BLaER1 treated with 17β-estradiol and CSF1 and Interleukin-3, amounts not matched to agents 10 nM and 100 nM (cell line): ENCODE data around the gene FNDC11.

Experiments used
- H3K27ac ChIP-seq, 11 experiments: shearing (Covaris generic); formaldehyde crosslinking; 2 replicates each; pipeline ENCODE4 v1.8.1; 2022
- H3K27me3 ChIP-seq, 11 experiments: shearing (Covaris generic); formaldehyde crosslinking; 2 replicates each; pipeline ENCODE4 v1.8.1; 2022
- H3K36me3 ChIP-seq, 11 experiments: shearing (Covaris generic); formaldehyde crosslinking; 2 replicates each; pipeline ENCODE4 v1.8.1; 2022
- H3K4me1 ChIP-seq, 10 experiments: shearing (Covaris generic); formaldehyde crosslinking; 2 replicates each; pipeline ENCODE4 v1.8.1; 2022
- H3K4me2 ChIP-seq, 11 experiments: shearing (Covaris generic); formaldehyde crosslinking; 2 replicates each; pipeline ENCODE4 v1.8.1; 2022
- H3K4me3 ChIP-seq, 10 experiments: shearing (Covaris generic); formaldehyde crosslinking; 2 replicates each; pipeline ENCODE4 v1.8.1; 2022
- H3K9ac ChIP-seq, 11 experiments: shearing (Covaris generic); formaldehyde crosslinking; 2 replicates each; pipeline ENCODE4 v1.8.1; 2022
- H3K9me3 ChIP-seq, 11 experiments: shearing (Covaris generic); formaldehyde crosslinking; replicated peaks in 1 of 11; 2 replicates each; pipeline ENCODE4 v1.8.1; 2022
- H4K20me1 ChIP-seq, 11 experiments: shearing (Covaris generic); formaldehyde crosslinking; 2 replicates each; pipeline ENCODE4 v1.8.1; 2022
- Cebpa-rat ChIP-seq, 11 experiments: shearing (Covaris generic); IDR thresholded peaks; 2 replicates each; pipeline ENCODE4 v1.8.1; 2022

The FNDC11 gene

GRCh38 chr20:63517376-63518309 lies 36.3 kb upstream of the FNDC11 start:
- Histone ChIP-seq H3K4me3 (no peak overlapping the region), H4K20me1 (peaks cover 14 to 22% (median 16%) of the 10 kb centered on the region in 11 experiments; a peak in 21 of 22 replicates), H3K9me3 (peaks cover 3 to 22% (median 16%) of the 10 kb centered on the region in 11 experiments; a peak in 21 of 22 replicates), H3K4me1 (peaks cover 20 to 43% (median 34%) of the 10 kb centered on the region in 10 experiments), H3K36me3 (peaks cover 7 to 8% (median 7%) of the 10 kb centered on the region in 11 experiments; a peak in 18 of 22 replicates), H3K9ac (no peak overlapping the region), H3K4me2 (peak overlapping the region in 7 of 11 experiments; percentile 2 to 96 (median 86); a peak in 7 of 22 replicates), H3K27ac (no peak overlapping the region), H3K27me3 (no peaks in the 10 kb centered on the region; a peak in 1 of 22 replicates)
- no peak for TF ChIP-seq Cebpa-rat (IDR thresholded peaks at IDR 0.05)

GRCh38 chr20:63518351-63518861 lies 35.6 kb upstream of the FNDC11 start:
- Histone ChIP-seq H4K20me1 (peaks cover 16 to 27% (median 22%) of the 10 kb centered on the region in 11 experiments; a peak in 21 of 22 replicates), H3K4me1 (peaks cover 20 to 47% (median 35%) of the 10 kb centered on the region in 10 experiments), H3K27ac (no peak overlapping the region), H3K4me2 (peak overlapping the region in 9 of 11 experiments; percentile 76 to 99 (median 93); a peak in 15 of 22 replicates), H3K36me3 (peaks cover 12 to 14% (median 13%) of the 10 kb centered on the region in 11 experiments), H3K9ac (no peak overlapping the region), H3K4me3 (no peak overlapping the region), H3K27me3 (no peaks in the 10 kb centered on the region; a peak in 1 of 22 replicates), H3K9me3 (peaks cover 5 to 22% (median 19%) of the 10 kb centered on the region in 11 experiments; a peak in 21 of 22 replicates)
- no peak for TF ChIP-seq Cebpa-rat (IDR thresholded peaks at IDR 0.05)

- Histone ChIP-seq H3K9ac (peak overlapping the region; percentile 84 to 92 (median 88)), H3K27ac (peak overlapping the region in 10 of 11 experiments; percentile 75 to 92 (median 86); a peak in 19 of 22 replicates), H3K4me3 (peak overlapping the region; percentile 78 to 94 (median 88)), H3K9me3 (peaks cover 10 to 23% (median 18%) of the 10 kb centered on the region in 11 experiments; a peak in 20 of 22 replicates), H3K4me2 (peak overlapping the region; percentile 76 to 99 (median 95)), H3K36me3 (peaks cover 16 to 20% (median 19%) of the 10 kb centered on the region in 11 experiments), H3K27me3 (no peaks in the 10 kb centered on the region; a peak in 1 of 22 replicates), H3K4me1 (peaks cover 20 to 52% (median 35%) of the 10 kb centered on the region in 10 experiments), H4K20me1 (peaks cover 16 to 34% (median 27%) of the 10 kb centered on the region in 11 experiments; a peak in 21 of 22 replicates)
- no peak for TF ChIP-seq Cebpa-rat (IDR thresholded peaks at IDR 0.05)
Measured at GRCh38 chr20:63518946-63519667, 34.9 kb upstream of the FNDC11 start.

GRCh38 chr20:63519668-63520503 lies 34.1 kb upstream of the FNDC11 start:
- no peak for TF ChIP-seq Cebpa-rat (IDR thresholded peaks at IDR 0.05)
- Histone ChIP-seq H3K9me3 (peaks cover 8 to 16% (median 10%) of the 10 kb centered on the region in 11 experiments; a peak in 20 of 22 replicates), H3K4me3 (peak overlapping the region; percentile 78 to 94 (median 88)), H3K27ac (peak overlapping the region; percentile 75 to 92 (median 85); a peak in 21 of 22 replicates), H3K4me2 (peak overlapping the region; percentile 76 to 99 (median 95)), H3K4me1 (peaks cover 20 to 52% (median 37%) of the 10 kb centered on the region in 10 experiments), H3K36me3 (peaks cover 16 to 20% (median 19%) of the 10 kb centered on the region in 11 experiments), H3K27me3 (no peaks in the 10 kb centered on the region; a peak in 1 of 22 replicates), H3K9ac (peak overlapping the region; percentile 84 to 92 (median 88)), H4K20me1 (peaks cover 21 to 41% (median 33%) of the 10 kb centered on the region in 11 experiments; a peak in 21 of 22 replicates)

- H3K4me2 ChIP-seq, result peak within 1 kb of the TSS; percentile 93 to 100 (median 99)
- peak within 1 kb of the TSS; percentile 84 to 92 (median 88) for H3K9ac ChIP-seq
- H4K20me1 ChIP-seq, result peaks cover 21 to 46% (median 38%) of the 10 kb centered on the region in 11 experiments; a peak in 21 of 22 replicates
- peak within 1 kb of the TSS; percentile 75 to 92 (median 85) for H3K27ac ChIP-seq
- no peaks in the 10 kb centered on the region; a peak in 1 of 22 replicates for H3K27me3 ChIP-seq
- H3K9me3 ChIP-seq, result peaks cover 8 to 12% (median 10%) of the 10 kb centered on the region in 11 experiments; a peak in 19 of 22 replicates
- H3K36me3 ChIP-seq, result peaks cover 16 to 20% (median 19%) of the 10 kb centered on the region in 11 experiments
- TF ChIP-seq Cebpa-rat (IDR thresholded peaks at IDR 0.05), result no peak
- H3K4me3 ChIP-seq, result peak within 1 kb of the TSS; percentile 78 to 94 (median 88)
- H3K4me1 ChIP-seq, result peaks cover 20 to 56% (median 41%) of the 10 kb centered on the region in 10 experiments
Measured at GRCh38 chr20:63520504-63520933, 33.4 kb upstream of the FNDC11 start, which contains the start of gene PPDPF. TSS of gene PPDPF (plus strand) at chr20:63520765. CDS start at chr20:63521309, 544 bp downstream.

- H3K27me3 ChIP-seq, result no peaks in the 10 kb centered on the region; a peak in 1 of 22 replicates
- peaks cover 21 to 49% (median 38%) of the 10 kb centered on the region in 11 experiments; a peak in 21 of 22 replicates for H4K20me1 ChIP-seq
- no peak for TF ChIP-seq Cebpa-rat (IDR thresholded peaks at IDR 0.05)
- H3K4me2 ChIP-seq, result peak overlapping the region; percentile 93 to 100 (median 99)
- H3K27ac ChIP-seq, result peak overlapping the region; percentile 75 to 92 (median 85)
- peaks cover 16 to 20% (median 19%) of the 10 kb centered on the region in 11 experiments for H3K36me3 ChIP-seq
- peaks cover 8 to 12% (median 10%) of the 10 kb centered on the region in 11 experiments; a peak in 19 of 22 replicates for H3K9me3 ChIP-seq
- H3K4me3 ChIP-seq, result peak overlapping the region; percentile 78 to 94 (median 88)
- peaks cover 25 to 61% (median 46%) of the 10 kb centered on the region in 10 experiments for H3K4me1 ChIP-seq
- H3K9ac ChIP-seq, result peak overlapping the region; percentile 84 to 92 (median 88)
Measured at GRCh38 chr20:63520934-63521601, 32.9 kb upstream of the FNDC11 start.
